SH-SY5Y (cell line): ENCODE measurements around the gene HSPA2.

Experiments used
- GATA2 ChIP-seq: IDR thresholded peaks from 2 replicates; pipeline ENCODE4 v1.6.1; 2011; ENCODE audit warnings: mild to moderate bottlenecking, low read depth, low read length
- GATA3 ChIP-seq: IDR thresholded peaks from 2 replicates; pipeline ENCODE4 v1.6.1; 2011; ENCODE audit warnings: low read depth, mild to moderate bottlenecking, low read length, moderate library complexity

HSPA2 gene

DNA sequence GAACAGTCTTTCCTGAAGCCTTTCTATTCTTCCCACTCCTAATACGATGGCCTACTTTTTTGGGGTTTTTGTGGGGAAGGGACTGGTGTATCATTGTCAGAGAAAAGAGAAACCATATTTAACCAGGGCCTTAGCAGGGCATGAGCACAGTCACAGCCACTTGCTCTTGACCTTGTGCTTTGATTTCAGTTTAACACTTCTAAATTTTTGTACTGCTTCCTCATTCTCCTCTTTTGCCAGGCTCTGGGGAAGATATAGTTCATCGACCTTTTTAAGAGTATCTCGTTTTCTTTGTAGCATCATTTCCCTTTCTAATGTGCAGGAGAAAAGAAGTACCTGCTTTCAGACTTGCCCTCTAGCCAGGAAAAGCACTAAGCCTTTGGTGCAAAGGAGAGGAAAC lies 33.8 kb upstream of the HSPA2 start:
- TF ChIP-seq GATA2 = no peak
- TF ChIP-seq GATA3 = no peak

DNA sequence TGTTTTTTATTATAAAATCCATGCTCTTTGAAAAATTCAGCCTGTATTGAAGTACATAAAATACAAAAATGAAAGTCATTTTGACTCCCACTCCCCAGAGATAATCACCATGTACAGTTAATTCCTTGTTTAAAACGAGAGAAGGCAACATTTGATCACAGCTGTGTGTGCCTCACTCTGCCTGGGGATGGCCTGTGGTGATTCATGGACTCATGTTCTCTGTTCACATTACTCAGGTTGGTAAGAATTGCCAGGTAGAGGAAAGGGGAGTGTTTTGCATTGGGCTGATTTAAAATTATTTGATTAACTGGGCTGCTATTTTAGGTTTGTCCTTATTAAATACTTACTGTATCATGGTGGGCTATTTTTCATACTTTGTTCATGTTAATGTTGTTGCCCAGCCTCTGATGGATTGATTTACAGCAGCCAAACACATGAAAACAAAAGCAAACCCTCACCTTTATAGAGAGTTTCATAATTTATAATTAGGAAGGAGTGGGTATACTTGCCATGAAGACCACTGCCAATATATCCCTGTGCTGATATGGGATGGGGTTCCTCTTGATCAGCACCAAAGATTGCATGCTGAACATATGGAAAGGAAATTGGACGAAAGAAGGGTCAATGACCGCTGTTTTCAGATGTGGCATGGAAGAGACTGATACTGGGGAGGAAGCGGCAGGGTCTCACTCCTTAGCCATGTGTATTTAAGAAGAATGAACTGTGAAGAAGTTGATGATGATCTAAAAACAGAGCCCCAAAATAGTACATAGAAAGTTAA lies 33.0 kb upstream of the HSPA2 start:
- TF ChIP-seq GATA2 = no peak
- TF ChIP-seq GATA3 = no peak

DNA sequence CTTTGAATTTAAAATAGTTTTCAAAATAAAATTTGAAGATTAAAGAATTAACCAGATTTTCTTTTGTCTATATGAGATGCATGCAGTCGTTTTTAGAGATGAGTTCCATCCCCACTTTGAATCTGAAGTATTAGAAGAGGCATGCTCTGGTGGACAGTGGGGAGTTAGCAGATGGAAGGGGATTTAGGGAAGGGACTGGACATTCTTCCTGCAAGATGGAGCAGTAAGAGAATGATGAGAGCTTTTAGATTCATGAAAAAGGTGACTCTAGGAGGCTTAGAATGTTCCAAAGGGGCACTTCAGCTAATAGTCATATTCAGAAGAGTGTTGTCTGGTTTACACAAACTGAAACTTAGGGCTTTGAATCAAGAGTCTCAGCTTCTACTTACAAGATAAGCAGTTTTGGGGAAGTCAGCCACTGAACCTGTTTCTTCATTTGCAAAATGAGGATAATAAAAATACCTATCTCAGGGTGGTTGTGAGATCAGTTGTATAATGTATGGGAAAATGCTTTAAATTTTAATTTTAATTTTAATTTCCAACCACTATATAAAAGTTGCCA lies 32.2 kb upstream of the HSPA2 start:
- TF ChIP-seq GATA3 = no peak
- TF ChIP-seq GATA2 = no peak

DNA sequence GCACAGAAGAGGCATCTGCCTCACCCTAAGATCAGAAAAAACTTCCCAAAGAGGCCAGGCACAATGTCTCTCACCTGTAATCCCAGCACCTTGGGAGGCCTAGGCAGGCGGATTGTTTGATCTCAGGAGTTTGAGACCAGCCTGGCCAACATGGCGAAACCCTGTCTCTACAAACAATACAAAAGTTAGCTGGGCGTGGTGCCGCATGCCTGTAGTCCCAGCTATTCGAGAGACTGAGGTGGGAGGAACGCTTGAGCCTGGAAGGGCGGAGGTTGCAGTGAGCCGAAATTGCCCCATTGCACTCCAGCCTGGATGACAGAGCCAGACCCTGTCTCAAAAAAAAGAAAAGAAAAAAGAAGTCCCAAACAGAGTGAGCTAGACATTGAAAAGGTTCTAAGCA lies 31.5 kb upstream of the HSPA2 start:
- TF ChIP-seq GATA2 (no peak), GATA3 (no peak)

DNA sequence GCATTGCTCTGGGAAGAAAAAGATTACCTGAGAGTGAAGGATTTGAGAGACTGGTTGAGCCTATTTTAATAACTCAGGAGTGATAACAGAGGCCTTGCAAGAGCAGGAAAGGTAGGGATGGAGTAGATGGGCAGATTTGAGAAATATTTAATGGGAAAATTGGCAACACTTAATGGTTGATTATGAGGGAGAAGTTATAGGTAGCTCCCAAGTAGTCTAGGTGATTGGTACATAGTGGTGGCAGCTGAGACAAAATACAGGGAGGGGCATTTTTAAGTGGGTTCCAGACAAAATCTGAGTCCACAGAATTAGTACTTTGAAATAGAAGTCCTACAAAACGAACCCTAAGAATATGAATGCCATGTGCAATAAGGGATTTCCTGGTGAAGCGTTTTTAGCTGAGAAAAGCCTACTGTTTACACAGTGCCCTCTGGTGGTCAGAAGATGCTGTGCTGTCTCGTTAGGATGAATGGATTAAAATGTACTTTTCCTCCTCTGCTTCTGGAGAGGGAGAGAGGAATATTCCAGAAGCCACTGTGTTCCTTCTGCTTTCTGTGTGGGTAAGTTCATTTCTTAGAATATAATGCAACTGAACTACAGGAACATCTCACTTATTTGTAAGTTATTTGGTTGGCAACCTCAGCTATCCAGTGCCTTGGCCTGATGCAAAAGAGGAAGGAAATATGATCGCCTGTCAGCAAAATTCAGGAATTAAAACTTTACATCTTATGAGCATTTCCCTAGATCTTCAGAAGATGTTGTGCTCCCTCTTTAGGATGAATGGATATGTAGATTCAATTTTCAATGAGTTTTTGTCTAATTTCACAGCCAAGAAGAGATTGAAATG lies 29.5 kb upstream of the HSPA2 start:
- TF ChIP-seq GATA3 = no peak
- no peak for TF ChIP-seq GATA2

DNA sequence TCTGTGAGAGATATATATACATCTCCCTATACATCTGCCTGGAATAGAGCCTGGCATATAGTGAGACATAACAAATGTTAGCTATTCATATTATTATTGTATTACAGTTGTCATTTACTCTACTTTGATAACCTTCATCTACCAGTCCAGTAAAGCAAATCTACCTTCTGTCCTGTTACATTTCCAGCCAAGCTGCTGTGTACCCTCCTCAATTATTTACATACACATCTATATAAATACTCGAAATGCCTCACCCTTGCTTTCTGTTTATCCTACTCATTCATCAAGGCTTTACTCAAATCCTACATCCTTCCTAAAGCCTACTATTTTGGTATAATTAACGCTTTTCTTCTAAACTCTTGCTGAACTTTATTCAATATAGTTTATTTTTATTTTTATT lies 27.3 kb upstream of the HSPA2 start:
- TF ChIP-seq GATA3 = no peak
- TF ChIP-seq GATA2 = no peak

DNA sequence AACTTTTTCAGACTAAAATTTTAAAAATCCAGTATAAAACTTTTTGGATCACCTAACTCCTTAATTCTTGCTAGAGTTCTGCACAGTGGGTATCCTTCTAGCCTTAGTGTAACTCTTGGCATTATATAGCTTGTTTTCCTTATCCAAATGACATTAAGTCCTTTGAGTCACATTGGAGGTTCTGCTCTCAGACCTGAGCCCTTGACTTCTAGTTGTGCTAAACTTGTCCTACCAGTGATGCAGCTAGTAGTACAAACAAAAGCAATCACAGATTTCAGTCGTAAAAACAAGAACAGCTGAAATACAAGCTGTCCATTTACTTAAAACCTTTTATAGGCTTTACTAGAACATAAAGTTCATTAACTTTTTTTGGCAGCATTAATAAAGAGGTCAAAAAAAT lies 25.5 kb upstream of the HSPA2 start:
- TF ChIP-seq GATA3 (no peak), GATA2 (no peak)

DNA sequence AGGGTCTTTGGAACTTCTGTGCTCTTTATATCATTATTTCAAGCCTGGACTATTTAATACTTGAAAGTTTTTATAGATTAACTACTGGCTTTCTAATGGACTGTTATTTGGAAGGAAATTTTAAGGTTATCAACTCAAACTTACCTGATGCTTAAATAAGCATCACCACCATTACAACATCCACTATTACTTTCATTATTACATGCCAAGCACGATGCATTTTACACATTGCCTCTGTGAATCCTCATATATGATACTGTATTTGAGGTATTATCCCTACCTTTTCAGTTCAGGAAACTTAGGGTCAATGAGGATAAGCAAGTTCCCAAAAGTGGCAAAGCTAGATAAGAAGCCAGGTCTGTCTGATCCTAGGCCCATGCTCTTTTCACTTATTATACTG lies 23.6 kb upstream of the HSPA2 start:
- TF ChIP-seq GATA3 = no peak
- no peak for TF ChIP-seq GATA2

DNA sequence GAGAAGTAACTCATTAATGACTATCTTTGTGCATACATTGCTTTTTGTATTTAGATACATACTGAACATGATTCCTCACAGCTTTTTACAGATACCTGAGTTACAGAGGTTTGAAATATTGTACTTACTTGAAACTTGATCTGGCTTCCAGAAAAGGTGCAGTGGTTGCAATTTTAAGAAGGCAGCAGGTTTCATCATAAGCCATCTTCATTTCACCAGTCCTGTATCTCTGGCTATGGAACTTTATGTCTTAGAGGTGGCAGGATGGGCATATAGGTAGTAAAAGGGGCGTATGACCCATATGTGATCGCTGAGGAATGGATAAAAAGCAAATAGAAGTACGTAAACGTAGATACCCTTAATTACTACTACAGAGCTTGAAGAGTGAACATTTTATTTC lies 22.3 kb upstream of the HSPA2 start:
- TF ChIP-seq GATA2 (no peak), GATA3 (no peak)

DNA sequence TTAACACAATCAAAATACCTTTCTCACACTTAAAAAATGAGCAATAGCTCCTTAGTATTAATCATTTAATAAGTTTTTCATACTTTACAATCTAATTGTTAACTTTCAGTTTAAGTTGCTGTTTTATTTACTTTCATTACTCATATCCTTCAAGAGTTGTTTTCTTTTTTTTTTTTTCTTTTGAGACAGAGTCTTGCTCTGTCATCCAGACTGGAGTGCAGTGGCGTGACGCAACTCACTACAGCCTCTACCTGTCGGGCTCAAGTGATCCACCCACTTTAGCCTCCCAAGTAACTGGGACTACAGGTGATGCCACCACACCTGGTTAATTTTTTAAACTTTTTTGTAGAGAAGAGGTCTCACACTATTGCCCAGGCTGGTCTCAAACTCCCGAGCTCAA lies 19.8 kb upstream of the HSPA2 start:
- TF ChIP-seq GATA2 = no peak
- TF ChIP-seq GATA3 = no peak

DNA sequence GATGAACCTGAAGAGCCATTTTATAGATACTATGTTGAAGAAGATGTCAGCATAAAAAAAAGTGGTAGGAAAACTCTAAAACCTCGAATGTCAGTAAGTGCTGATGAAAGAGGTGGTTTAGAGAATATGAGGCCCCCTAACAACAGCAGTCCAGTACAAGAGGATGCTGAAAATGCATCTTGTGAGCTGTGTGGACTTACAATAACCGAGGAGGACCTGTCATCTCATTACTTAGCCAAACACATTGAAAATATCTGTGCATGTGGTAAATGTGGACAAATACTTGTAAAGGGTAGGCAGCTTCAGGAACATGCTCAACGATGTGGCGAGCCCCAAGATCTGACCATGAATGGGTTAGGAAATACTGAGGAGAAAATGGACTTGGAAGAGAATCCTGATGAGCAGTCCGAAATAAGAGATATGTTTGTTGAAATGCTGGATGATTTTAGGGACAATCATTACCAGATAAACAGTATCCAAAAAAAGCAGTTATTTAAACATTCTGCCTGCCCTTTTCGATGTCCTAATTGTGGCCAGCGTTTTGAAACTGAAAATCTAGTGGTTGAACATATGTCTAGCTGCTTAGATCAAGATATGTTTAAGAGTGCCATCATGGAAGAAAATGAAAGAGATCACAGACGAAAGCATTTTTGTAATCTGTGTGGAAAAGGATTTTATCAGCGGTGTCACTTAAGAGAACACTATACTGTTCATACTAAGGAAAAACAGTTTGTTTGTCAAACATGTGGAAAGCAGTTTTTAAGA lies 17.8 kb upstream of the HSPA2 start:
- TF ChIP-seq GATA2 (no peak), GATA3 (no peak)

DNA sequence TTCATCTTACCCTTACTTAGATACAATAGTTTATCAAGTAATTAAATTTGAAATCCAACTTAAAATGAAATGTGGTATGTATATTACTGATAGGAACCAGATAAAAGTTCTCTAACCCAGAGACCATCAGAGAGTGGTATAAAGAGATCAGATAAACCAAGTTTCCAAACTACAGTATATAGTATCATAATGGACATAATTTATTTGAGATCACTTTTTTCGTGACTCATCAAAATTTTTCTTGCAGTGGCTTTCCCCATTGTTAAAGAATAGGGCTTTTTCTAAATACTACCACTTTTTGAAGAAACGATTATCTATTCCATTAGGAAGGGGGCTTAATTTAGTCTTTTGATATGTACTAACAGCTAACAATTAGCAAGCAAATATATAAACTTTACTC lies 15.2 kb upstream of the HSPA2 start:
- TF ChIP-seq GATA3 (no peak), GATA2 (no peak)

DNA sequence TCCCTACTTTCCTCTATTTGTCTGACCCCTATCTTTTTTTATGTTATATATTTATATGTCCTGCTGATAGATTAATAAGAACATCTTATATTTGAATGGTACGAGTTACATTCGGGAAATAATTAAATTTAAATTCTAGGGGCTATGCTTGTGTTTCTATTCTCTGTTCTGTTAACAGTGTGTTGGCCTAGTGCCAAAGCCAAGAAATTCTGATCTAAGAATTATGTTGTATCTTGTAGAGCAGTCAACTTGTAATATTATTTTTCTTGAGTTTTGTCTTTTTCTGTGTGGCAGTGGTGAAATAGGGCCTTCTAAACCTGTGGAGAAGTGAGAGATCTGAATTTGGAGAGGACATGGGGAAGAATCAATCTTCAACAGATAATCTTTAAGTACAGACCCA lies 9.0 kb upstream of the HSPA2 start:
- no peak for TF ChIP-seq GATA2
- no peak for TF ChIP-seq GATA3
